HG02970 (cell line): Measurements from ENCODE around the gene MLLT10.

Experiments used
- ATAC-seq: cut with Tn5 transposase; IDR thresholded peaks from one replicate; pipeline ENCODE4 v1.9.1; 2021; ENCODE audit warnings: mild to moderate bottlenecking, moderate library complexity, moderate number of reproducible peaks; ENCODE audit not compliant: unreplicated experiment, low FRiP score

MLLT10 gene

DNA sequence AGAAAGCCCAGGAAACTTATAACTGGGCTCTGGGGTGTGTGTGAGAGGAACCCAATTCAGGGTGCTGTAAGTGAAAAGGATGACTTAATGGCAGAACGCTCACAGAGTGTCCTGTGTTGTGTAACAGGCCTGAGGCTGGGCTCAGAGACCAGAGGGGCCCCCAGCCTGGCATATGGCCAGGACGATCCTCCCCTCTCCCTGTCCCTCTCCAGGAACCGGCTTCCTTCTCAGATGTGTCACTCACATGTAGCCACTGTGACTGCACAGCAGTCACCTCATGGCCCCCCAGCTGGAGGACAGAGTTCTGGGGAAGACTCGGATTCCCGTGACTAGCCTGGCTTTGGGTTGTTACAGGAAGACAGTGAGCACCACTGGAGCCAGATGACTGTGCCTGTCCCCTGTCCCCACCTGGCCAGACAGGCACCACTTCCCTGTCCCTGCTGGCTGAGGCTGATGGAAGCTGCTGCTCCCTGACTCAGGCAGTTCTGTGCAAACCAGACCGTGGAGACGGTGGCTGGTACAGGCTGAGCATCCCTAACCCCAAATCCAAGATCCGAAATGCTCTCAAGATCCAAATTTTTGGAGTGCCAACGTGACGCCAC is 220.5 kb downstream of the MLLT10 start:
- no peak for ATAC-seq

DNA sequence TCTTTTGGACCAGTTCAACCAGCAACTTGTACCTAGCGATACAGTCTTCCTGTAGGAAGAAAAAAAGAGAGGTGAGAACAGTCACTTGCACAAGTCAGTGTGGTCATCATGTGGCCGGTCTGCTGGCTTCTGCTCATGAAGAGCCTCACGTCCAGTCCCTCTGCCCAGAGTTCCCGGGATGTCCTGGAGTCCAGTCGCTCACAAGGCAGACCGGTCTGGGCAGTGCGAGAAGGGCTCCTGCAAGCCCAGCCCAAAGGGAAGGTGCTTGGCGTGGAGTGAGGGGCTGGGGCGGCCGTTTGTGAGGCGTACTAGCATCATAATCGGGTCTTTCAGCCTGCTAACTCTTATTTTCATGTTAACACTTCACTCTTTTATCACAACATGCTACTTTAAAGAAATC is 222.7 kb downstream of the MLLT10 start:
- ATAC-seq = no peak

DNA sequence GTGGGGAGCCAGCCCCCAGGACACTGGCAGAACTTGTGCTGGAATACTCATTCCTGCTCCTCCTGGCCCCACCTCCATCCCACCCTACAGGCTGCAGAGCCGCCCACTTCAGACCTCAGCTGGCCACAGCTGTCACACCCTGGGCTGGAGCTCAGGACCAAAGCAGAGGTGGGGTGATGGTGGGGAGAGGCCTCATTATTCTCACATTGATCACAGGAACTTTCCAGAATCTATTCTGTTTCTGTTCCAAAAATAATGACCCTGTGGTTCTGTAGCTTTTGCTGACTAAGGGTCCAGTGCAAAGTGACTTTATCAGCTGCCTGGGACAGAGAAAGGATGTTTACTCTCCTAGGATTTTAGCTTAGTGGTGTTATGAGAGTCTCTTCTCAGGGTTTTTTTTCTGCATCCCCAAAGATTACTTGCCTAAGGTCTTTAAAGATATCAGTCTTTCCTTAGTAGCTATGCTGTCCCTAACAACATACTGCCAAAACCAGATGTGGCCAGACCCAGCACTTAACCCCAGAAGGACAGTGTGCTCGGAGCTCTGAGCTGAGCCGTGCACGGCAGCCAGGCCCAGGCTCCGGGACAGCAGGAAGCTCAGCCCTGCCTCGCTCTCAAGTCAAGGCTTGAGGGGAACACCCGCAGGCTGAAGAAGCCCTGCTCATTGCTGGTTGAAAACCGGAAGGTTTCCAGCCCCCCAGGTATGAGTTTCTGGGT is 223.3 kb downstream of the MLLT10 start:
- no peak for ATAC-seq

DNA sequence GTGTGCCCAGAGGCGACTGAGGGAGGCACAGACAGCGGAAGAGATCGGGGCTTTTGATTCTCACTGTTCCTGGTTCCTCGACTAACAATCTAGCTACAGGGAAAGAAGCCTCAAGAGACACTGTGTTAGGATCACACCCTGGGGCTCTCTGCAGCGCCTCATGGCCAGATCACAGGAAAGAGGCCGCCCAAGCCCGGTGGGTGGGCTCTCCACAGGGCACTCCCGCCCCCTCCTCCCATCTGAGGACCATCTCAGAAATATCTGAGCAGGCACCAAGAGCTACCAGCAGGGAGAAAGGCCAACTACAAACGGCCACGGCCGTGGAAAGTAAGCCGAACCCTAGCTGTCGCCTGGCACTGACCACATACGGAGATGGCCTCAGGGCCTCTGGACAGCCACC is 224.2 kb downstream of the MLLT10 start:
- ATAC-seq = no peak

DNA sequence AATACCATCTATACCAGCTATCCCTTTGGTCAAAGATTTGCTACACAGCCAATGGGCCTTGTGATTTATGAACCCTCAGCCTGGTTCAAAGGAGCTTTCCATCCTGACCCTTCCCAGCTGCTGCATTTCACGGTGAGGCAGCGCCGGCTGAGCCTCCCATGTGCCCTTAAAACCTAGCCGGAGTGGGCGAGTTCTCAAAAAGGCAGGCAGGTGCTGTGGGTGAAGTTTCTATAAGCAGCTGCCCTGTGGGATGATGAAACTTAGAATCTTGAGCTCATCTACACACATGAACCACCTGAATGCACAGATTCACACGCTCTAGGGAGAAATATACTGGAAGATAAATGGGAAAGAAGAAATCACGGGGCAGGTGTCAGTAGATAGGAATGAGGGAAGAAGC is 224.7 kb downstream of the MLLT10 start:
- ATAC-seq = no peak

DNA sequence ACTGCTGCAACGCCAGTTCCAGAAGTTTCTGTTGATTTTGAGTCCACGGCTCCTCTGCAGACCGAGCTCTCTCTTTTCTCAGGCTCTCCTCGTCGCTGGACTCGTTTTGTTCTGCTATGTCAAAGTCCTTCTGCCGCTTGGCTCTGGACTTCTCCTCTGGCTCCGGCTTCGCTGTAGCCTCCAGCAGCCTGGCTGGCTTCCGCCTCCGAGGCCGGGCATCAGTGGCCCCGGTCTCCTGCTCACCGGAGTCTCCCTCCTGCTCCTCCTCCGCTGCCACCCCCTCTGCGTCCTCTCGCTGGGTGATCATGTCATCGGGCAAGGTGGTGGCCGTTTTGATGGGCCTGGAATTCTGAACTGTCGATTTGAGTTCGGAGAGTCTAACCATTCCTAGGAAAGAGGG is 225.2 kb downstream of the MLLT10 start:
- ATAC-seq = no peak

DNA sequence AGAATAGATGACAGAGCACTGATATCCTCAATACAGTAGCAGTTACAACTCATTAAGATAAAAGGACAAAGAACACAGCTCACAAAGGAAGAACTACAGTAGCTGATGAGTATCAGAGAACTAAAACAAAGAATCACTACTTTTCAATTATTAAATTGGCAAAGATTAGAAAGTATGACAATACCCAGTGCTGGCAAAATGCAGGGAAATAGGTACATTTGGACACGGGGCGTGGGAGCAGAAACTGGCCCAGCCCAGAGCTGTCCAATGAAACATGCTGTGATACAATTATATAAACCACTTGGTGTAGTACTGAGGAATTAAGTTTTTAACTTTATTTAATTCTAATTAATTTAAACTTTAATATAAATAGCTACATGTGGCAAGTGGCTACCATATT is 226.3 kb downstream of the MLLT10 start:
- no peak for ATAC-seq

DNA sequence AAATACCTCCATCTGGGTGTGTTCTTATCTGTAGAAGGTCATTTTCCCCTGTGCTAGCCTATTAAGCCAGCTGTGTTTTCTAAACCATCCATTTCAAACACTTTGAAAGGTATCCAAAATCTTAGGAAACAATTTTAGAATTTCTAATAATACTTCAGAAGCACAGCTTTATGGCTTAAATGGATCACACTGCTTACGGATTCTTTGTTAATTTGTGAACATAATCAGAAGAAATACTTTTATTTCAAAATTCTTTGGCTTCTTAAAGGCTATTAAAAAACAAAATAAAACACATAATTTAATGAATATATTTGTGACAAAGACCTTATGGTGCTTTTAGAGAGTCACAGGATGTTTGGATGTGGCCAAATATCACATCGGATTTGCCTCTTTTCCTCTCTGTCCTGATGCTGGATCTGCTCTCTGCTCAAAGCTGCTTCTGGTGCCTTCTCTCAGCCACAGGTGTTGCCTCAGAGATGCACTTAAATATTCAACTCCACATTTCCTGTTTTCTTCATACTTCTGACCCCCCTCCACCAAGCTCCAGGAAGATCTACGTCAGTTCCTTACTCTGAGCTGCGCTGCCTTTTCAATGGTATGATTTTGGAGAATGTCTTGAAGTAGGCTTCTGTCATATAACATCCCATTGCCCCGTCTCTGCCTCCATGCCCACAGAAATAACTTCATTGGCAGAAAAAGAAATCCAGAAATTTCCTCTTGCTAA is 230.6 kb downstream of the MLLT10 start:
- ATAC-seq = no peak

DNA sequence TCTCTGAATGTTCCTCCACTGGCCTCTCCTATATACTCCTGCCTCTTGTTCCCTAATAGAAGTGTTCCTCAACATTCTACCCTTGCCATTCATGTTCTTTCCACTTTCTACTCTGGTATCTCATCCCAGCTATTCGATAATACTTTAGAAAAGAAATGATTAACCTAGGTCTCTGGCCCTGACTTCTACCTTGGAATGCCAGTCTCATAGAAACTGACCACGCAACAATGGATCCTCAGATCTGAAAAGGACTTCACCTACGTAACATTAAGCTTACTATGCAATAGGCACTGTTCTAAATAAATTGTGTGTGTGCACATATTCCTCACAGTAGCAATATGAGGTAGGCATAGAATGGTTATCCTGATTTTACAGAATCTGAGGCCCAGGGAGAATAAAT is 235.0 kb downstream of the MLLT10 start:
- ATAC-seq = no peak

DNA sequence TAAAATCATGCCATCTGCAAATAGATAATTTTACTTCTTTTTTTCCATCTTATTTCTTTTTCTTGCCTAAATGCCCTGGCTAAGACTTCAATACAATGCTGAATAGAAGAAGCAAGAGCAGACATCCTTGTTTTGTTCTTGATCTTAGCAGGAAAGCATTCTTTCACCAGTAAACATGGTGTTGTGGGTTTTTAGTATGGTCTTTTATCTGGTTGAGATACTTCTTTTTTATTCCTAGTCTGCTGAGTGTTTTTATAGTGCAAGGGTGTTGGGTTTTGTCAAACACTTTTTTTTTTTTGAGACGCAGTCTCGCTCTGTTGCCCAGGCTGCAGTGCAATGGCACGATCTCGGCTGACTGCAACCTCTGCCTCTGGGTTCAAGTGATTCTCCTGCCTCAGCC is 237.2 kb downstream of the MLLT10 start:
- no peak for ATAC-seq

DNA sequence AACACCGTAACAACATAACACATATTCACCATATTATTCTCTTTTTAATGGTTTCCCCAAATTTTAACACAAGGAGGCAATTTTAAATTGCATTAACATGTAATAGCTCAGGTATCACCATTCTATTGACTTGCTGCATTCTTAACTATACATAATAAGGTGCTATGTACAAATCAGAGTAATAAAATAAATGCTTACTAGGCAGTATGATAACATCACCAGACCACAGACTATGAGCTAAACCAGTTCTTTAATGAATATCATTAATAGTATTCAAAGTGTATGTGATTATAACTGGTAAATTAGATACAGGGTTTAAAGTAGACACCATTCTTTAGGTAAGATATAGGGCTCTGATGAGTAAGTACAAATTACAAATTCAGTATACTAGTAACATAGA is 242.9 kb downstream of the MLLT10 start:
- no peak for ATAC-seq

DNA sequence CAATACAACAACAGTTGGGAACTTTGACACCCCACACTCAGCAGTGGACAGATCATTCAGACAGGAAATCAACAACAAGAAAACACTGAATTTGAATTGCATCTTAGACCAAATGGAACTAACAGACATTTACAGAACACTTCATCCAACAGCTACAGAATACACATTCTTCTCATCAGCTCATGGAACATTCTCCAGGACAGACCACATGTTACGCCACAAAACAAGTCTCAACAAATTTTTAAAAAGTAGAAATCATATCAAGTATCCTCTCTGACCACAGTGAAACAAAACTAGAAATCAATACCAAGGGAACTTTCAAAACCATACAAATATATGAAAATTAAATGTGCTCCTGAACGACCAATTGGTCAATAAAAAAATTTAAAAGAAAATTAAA is 257.2 kb downstream of the MLLT10 start:
- ATAC-seq = no peak
